Measurements from ENCODE around the gene TENT4A. TPM values are rescaled to one million over a fixed set of nuclear protein-coding genes. Genes with fewer than 3 reads are reported as not detected.

The TENT4A gene
- total RNA-seq, 6 experiments from 2014 or later, result 19.8 to 23.8 (median 21.7) TPM

GRCh38 chr5:6674421-6674820 lies 38.8 kb upstream of the TENT4A start:
- no peak overlapping the region for H3K27ac Mint-ChIP-seq
- no peaks in the 10 kb centered on the region; the same call in 1 of the 2 replicates for H3K27me3 Mint-ChIP-seq (ENCODE audit: insufficient read depth)
- H3K36me3 Mint-ChIP-seq (ENCODE audit: low read depth), result peaks cover 38% of the 10 kb centered on the region
- peaks cover 22% of the 10 kb centered on the region for H3K4me1 Mint-ChIP-seq (ENCODE audit: low read depth)
- no peak for DNase-seq
- no peak for TF ChIP-seq CTCF (IDR thresholded peaks at IDR 0.05)
- no peak overlapping the region for H3K4me3 Mint-ChIP-seq
- H3K9me3 Mint-ChIP-seq, result no peaks in the 10 kb centered on the region

GRCh38 chr5:6674886-6675285 lies 38.3 kb upstream of the TENT4A start:
- DNase-seq, result no peak
- TF ChIP-seq CTCF (IDR thresholded peaks at IDR 0.05), result no peak
- H3K4me1 Mint-ChIP-seq (ENCODE audit: low read depth), result peaks cover 19% of the 10 kb centered on the region
- no peaks in the 10 kb centered on the region for H3K9me3 Mint-ChIP-seq
- peaks cover 33% of the 10 kb centered on the region for H3K36me3 Mint-ChIP-seq (ENCODE audit: low read depth)
- no peak overlapping the region for H3K4me3 Mint-ChIP-seq
- H3K27ac Mint-ChIP-seq, result no peak overlapping the region
- no peaks in the 10 kb centered on the region; the same call in 1 of the 2 replicates for H3K27me3 Mint-ChIP-seq (ENCODE audit: insufficient read depth)

GRCh38 chr5:6675784-6676491 lies 37.3 kb upstream of the TENT4A start:
- peak overlapping the region; percentile 53 for H3K27ac Mint-ChIP-seq

GRCh38 chr5:6676702-6677101 lies 36.5 kb upstream of the TENT4A start:
- peaks cover 18% of the 10 kb centered on the region; the same call in 1 of the 2 replicates for H3K36me3 Mint-ChIP-seq (ENCODE audit: low read depth)
- peak; percentile 46 for DNase-seq

More at GRCh38 chr5:6675784-6676491, 37.3 kb upstream of the TENT4A start:
- Mint-ChIP-seq H3K36me3 (ENCODE audit: low read depth) (peaks cover 23% of the 10 kb centered on the region), H3K4me3 (no peak overlapping the region), H3K27me3 (ENCODE audit: insufficient read depth) (no peaks in the 10 kb centered on the region; the same call in 1 of the 2 replicates), H3K9me3 (no peaks in the 10 kb centered on the region), H3K4me1 (ENCODE audit: low read depth) (peaks cover 19% of the 10 kb centered on the region)
- peak; percentile 22; the same call in 1 of the 2 replicates for TF ChIP-seq CTCF (IDR thresholded peaks at IDR 0.05)
- DNase-seq, result no peak

GRCh38 chr5:6678385-6678784 lies 34.8 kb upstream of the TENT4A start:
- Mint-ChIP-seq H3K9me3 (no peaks in the 10 kb centered on the region), H3K27me3 (ENCODE audit: insufficient read depth) (no peaks in the 10 kb centered on the region; the same call in none of the 2 replicates), H3K36me3 (ENCODE audit: low read depth) (peaks cover 10% of the 10 kb centered on the region; the same call in 1 of the 2 replicates), H3K4me1 (ENCODE audit: low read depth) (peaks cover 19% of the 10 kb centered on the region), H3K27ac (no peak overlapping the region), H3K4me3 (no peak overlapping the region)
- no peak for DNase-seq
- no peak for TF ChIP-seq CTCF (IDR thresholded peaks at IDR 0.05)

More at GRCh38 chr5:6676702-6677101, 36.5 kb upstream of the TENT4A start:
- no peaks in the 10 kb centered on the region for H3K9me3 Mint-ChIP-seq
- H3K27ac Mint-ChIP-seq, result peak overlapping the region; percentile 53; the same call in 1 of the 2 replicates
- H3K4me3 Mint-ChIP-seq, result no peak overlapping the region
- H3K4me1 Mint-ChIP-seq (ENCODE audit: low read depth), result peaks cover 19% of the 10 kb centered on the region
- no peak for TF ChIP-seq CTCF (IDR thresholded peaks at IDR 0.05)
- H3K27me3 Mint-ChIP-seq (ENCODE audit: insufficient read depth), result no peaks in the 10 kb centered on the region; the same call in 1 of the 2 replicates

Measured in HFFc6 (cell line).